GM21576 (cell line): ENCODE data around the gene MAST2.
"Not testable (repeated sequence)": the region's sequence is repeated elsewhere in the genome, so short reads cannot be mapped to it uniquely, and the experiment has no call there.

Source experiments
- ATAC-seq: cut with Tn5 transposase; IDR thresholded peaks from one replicate; pipeline ENCODE4 v1.9.1; 2021; ENCODE audit warnings: mild to moderate bottlenecking, moderate library complexity; ENCODE audit not compliant: unreplicated experiment

The MAST2 gene

DNA sequence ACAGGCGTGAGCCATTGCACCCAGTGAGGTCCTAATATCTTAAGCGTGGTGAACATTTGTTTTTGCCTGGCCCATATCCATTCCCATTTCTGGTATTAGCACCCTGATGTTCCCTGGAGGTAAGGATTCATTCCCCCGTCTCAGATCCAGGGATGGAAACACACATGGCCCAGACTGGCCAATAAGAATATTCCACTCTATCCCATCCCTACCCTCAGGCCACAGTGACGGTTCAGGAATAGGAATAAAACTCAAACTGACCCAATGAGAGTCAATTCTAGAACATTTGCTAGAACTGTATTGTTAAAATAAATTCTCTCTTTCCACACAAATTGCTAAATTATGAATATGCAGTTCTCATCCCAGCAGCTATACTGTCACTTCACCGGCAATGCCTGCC lies 252.9 kb downstream of the MAST2 start:
- no peak for ATAC-seq

GRCh38 chr1:46057215-46057614 lies 253.8 kb downstream of the MAST2 start:
- ATAC-seq: not testable (repeated sequence)

DNA sequence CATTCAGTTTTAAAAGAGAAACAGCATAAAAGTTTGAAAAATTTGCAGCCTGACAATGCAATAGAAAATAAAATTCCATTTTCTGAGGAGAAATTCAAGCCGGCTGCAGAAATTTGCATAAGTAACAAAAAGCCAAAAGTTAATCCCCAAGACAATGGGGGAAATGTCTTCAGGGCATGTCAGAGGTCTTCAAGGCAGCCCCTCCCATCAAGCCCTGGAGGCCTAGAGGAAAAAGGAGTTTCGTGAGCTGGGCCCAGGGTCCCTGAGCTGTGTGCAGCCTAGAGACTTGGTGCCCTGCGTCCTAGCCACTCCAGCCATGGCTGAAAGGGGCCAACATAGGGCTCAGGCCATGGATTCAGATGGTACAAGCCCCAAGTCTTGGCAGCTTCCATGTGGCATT lies 254.4 kb downstream of the MAST2 start:
- no peak for ATAC-seq

DNA sequence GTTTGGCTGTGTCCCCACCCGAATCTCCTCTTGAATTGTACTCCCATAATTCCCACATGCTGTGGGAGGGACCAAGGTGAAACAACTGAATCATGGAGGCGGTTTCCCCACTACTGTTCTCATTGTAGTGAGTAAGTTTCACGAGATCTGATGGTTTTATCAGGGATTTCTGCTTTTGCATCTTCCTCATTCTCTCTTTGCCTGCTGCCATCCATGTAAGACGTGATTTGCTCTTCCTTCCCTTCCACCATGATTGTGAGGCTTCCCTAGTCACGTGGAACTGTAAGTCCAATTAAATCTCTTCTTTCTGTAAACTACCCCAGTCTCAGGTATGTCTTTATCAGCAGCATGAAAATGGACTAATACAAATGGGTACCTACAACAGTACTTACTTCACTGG lies 255.5 kb downstream of the MAST2 start:
- ATAC-seq: no peak

DNA sequence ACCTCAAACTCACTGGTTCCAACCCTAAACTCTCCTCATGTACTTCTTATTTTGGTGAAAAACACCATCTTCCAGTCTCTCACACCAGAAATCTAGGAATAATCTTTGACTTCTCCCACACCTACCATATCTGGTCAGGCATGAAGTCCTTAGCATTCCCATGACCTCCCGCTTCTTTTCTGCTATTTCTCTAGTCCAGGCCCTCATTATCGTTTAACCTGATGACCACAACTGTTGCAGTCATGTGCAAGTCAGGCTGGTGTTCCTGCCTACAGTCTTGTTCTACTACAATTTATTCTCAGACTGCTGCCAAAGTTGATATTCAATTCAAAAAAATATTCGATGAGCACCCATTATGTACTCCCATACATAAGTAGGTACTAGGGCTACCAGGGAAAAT lies 257.7 kb downstream of the MAST2 start:
- no peak for ATAC-seq

DNA sequence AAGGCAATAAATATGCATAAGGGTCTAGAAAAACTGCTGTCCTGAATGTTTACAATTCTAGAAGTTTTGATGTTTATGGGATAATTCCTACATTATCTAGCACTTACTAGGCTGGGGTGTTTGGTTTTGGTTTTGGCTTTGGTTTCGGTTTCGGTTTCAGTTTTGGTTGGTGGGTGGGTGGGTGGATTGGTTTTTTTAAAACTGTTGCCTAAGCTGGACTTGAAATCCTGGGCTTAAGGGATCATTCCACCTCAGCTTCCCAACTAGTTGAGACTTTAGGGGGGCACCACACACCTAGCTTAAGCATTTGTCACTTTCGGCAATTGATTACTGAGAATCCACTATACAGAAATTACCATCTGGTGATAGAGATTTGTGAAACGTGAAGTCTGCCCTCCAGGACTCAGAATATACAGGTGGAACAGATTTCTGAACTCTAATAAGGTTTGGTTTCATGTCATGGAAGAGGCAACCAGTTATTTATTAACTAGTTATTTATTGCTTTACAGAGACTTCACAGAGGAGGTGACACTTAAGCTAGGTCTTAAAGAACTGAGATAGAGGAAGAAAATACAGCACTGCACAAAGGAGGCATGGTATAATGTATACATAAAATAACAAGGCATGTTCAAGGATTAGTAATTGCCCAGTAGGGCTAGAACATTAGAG lies 259.4 kb downstream of the MAST2 start:
- ATAC-seq: no peak

DNA sequence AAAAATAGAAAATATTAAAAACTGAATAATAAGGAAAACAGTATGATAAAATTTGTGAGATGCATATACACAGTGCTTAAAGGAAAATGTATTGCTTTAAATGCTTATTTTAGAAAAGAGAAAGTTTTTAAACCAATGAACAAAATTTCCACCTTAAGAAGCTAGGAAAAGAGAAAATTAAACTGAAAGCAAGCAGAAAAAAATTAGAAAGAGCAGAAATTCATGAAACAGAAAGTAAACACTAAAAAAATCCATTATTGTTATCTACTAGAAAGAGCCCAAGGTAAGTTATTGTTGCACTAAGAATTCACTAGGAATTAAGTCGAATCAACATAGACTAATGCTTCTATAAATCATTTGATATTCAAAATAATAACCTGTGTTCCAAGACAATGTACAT lies 261.3 kb downstream of the MAST2 start:
- ATAC-seq: no peak

DNA sequence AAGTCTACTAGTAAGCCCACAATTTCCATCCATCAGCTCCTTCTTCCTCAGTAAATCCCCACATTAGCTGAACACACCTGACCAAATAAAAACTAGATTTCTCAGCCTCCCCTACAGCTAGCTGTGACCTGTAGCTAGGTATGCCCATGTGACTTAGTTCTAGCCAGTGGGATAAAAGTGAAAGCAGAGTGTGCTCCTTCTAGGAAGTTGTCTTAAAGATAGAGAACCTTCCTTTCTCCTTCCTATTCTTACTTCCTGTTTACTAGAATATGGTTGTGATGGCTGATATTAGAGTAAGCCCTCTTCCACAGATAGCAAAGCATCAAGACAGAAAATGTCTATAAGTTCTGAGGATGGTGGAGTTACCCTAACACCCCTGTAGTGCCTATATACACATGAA lies 262.0 kb downstream of the MAST2 start:
- ATAC-seq: no peak

GRCh38 chr1:46067652-46068051 lies 264.2 kb downstream of the MAST2 start:
- no peak for ATAC-seq

- no peak for ATAC-seq
These were observed 265.1 kb downstream of the MAST2 start for GRCh38 chr1:46068525-46068924.

DNA sequence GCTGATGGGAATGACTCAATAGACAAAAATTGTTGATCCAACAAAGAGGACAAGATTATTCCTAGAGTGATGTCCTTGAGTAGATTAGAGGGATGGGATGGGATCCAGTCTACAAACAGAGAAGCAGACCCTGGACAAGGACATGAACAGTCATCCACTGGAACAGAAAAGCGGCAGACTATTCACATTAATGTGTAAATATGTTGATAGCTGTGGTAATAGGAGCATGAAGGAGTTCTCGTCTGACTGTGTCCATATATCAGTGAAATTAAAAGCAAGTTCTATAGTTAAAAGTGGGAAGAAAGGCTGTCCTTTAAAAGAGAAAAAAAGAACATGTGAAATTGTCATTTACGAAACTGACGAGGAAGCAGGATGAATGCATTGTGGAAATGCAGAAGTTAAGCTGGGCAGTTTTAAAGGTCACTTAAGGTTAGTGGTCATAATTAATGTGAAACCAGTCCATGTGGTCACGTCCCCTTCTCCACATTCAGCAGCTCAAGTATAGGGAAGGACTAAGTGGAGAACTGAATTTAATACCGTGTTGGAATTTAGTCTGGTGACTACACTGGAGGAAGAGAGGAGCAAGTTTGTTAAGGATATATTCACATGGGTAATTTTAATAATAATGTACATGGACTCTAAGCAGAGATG lies 266.9 kb downstream of the MAST2 start:
- no peak for ATAC-seq

DNA sequence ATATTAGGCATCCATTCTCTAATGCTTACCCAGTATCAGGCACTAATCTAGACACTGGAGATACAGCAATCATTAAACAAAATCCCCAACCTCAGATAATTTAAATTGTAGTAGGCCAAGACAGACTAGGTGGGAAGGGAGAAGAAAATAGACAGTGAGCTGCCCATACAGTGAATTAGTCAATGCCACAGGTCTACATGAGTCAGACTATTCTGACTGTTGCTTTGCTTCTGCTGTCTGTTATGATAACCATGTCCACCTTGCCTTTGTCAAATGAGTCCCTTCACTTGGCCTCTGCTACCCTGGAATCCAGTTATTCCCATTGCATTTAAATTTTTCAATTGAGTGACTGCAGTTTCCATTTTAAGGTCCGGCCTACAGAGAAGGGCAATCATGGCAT lies 269.6 kb downstream of the MAST2 start:
- no peak for ATAC-seq

GRCh38 chr1:46076343-46076742 lies 272.9 kb downstream of the MAST2 start:
- ATAC-seq: no peak

- ATAC-seq: no peak
These were observed 274.2 kb downstream of the MAST2 start for GRCh38 chr1:46077644-46078043.

GRCh38 chr1:46080257-46080656 lies 276.8 kb downstream of the MAST2 start:
- no peak for ATAC-seq

- no peak for ATAC-seq
These were observed 277.8 kb downstream of the MAST2 start for GRCh38 chr1:46081206-46081605.

DNA sequence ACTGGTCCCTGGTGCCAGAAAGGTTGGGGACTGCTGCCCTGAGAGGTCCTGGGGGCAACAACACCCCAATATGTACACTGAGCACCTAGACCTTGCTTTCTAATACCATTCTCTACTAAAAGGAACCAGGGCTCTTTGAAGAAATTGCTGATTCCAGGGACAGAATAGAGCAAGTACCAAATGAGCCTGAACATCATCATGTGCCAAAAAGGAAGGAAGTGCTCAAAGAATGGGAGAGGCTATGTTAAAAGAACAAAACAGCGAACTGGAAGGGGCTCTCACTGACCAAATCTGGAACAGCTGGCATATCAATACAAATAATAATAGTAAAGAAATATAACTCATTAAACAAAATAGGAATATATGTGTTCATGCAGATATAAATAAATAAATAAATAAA lies 278.2 kb downstream of the MAST2 start:
- ATAC-seq: no peak

DNA sequence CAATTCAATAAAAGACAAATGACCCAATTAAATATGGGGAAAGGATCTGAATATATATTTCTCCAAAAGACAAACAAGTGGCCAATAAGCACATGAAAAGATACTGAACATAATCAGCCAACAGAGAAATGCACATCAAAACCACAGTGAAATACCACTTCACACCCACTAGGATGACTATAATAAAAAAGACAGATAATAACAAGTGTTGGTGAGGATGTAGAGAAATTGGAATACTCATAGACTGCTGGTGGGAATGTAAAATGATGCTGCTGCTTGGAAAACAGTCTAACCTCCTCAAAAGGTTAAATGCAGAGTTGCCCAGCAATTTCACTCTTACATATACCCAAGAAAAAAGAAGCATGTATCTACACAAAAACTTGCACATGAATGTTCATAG lies 280.2 kb downstream of the MAST2 start:
- ATAC-seq: no peak

DNA sequence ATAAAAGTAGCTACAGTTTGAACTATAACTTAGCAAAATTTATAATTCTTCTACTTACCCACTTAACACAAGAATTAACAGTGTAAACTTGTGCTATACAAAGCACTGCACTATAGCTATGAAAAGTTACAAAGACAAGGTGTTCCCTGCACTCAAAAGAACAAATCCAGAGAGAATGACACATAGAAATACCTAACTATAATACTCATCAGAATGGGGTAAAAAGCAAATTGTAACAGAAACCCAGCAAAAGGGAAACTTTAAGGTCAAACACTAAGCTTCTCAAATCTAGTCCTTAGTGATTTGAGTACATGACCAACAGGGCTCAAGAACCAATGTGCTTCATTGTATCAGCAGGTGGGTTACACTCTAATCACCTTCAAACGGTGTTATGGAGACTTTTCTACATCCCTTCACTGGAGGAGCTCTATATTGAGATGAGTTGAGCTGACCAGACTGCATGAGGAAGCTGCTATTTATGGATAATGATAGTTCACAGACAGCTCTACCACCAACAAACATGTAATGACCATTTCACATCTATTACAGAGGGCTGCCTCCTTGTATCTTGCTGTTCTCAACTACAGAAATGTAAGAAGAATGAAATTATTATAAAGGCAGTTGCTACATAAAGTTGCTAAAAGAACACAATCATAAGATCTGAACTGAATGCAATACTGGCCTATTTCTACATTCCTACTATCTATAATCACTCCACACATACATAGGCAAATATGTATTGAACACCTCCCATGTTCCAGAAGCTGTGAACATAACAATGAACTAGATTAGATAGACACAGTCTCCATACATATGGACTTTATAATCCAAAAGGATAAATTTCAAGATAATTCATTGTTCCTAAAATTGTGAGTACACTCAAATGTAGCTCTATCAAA lies 281.4 kb downstream of the MAST2 start:
- no peak for ATAC-seq
